WTC11 (cell line): ENCODE results near the gene SMIM29.

Source experiments
- ATF3 ChIP-seq: sonication (generic); formaldehyde crosslinking; conservative IDR thresholded peaks from 2 replicates; pipeline ENCODE4 v1.8.1; 2022; ENCODE audit warnings: mild to moderate bottlenecking, missing genetic modification reagents
- CTCF ChIP-seq: fragments of 200-600 bp; IDR thresholded peaks from 2 replicates; pipeline ENCODE4 v1.8.0; 2022; ENCODE audit warnings: antibody characterized with exemption
- E2F5 ChIP-seq: sonication (generic); formaldehyde crosslinking; IDR thresholded peaks from 2 replicates; pipeline ENCODE4 v1.8.1; 2022; ENCODE audit warnings: mild to moderate bottlenecking, moderate library complexity, missing genetic modification reagents
- ETV6 ChIP-seq: sonication (generic); formaldehyde crosslinking; IDR thresholded peaks from 2 replicates; pipeline ENCODE4 v1.8.1; 2022; ENCODE audit warnings: mild to moderate bottlenecking, missing genetic modification reagents
- FOXJ3 ChIP-seq: sonication (generic); formaldehyde crosslinking; IDR thresholded peaks from 2 replicates; pipeline ENCODE4 v1.9.0; 2021; ENCODE audit warnings: missing genetic modification reagents, mild to moderate bottlenecking, borderline replicate concordance
- JUN ChIP-seq: sonication (generic); formaldehyde crosslinking; IDR thresholded peaks from 2 replicates; pipeline ENCODE4 v1.8.0; 2023; ENCODE audit warnings: mild to moderate bottlenecking, missing genetic modification reagents
- MAX ChIP-seq: sonication (generic); formaldehyde crosslinking; IDR thresholded peaks from 2 replicates; pipeline ENCODE4 v1.8.0; 2022; ENCODE audit warnings: mild to moderate bottlenecking, missing genetic modification reagents
- NR2C2 ChIP-seq: sonication (generic); formaldehyde crosslinking; IDR thresholded peaks from 2 replicates; pipeline ENCODE4 v1.8.0; 2022; ENCODE audit warnings: mild to moderate bottlenecking, missing genetic modification reagents
- NR3C1 ChIP-seq: sonication (generic); formaldehyde crosslinking; conservative IDR thresholded peaks from 2 replicates; pipeline ENCODE4 v1.8.1; 2023; ENCODE audit warnings: low read depth, mild to moderate bottlenecking, missing genetic modification reagents
- OVOL2 ChIP-seq: fragments of 250-450 bp; sonication (Bioruptor Pico); IDR thresholded peaks from 2 replicates; pipeline ENCODE4 v1.9.0; 2021; ENCODE audit warnings: mild to moderate bottlenecking, borderline replicate concordance
- USF2 ChIP-seq: sonication (generic); formaldehyde crosslinking; IDR thresholded peaks from 2 replicates; pipeline ENCODE4 v1.8.1; 2023; ENCODE audit warnings: mild to moderate bottlenecking, missing genetic modification reagents, moderate library complexity
- ZNF232 ChIP-seq: sonication (generic); formaldehyde crosslinking; IDR thresholded peaks from 2 replicates; pipeline ENCODE4 v1.8.0; 2022; ENCODE audit warnings: mild to moderate bottlenecking, missing genetic modification reagents
- TF ChIP-seq, protein P1 (sequence below): sonication (generic); formaldehyde crosslinking; IDR thresholded peaks from 2 replicates; pipeline ENCODE4 v1.8.1; 2023; ENCODE audit warnings: mild to moderate bottlenecking, missing genetic modification reagents

DNA sequence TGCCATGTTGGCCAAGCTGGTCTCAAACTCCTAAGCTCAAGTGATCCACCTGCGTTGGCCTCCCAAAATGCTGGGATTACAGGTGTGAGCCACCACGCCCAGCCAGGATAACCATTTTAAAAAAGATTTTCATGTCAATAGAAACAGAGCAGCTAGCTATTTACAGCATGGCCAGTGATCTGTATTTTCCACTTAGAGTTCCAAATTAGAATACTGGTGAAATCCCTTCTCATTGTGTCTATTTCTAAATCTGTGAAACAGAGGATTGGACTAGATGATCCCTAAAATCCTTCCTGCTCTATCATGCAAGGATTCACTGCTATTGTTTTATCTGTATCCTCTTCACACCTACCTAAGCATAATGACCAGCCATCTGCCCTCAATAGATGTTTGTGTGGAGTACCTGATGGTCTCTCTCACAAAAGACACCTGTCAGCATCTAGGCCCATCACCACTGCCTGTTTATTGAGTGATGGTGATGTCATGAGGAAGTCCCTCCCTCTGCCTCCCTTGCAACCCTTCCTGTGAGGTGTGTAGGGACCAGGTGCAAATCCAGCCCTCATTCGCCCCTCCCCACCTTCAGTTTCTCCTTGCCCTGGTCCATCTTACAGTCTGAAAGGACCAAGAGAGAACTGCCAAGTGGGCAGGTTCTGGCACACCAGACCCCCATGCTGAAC lies 26.5 kb upstream of the SMIM29 start:
- TF ChIP-seq CTCF (no peak), FOXJ3 (CRISPR knock-in tag) (no peak), MAX (CRISPR knock-in tag) (no peak), ETV6 (CRISPR knock-in tag) (no peak), NR2C2 (CRISPR knock-in tag) (no peak), USF2 (CRISPR knock-in tag) (no peak), E2F5 (CRISPR knock-in tag) (no peak), OVOL2 (CRISPR knock-in tag) (no peak), ATF3 (CRISPR knock-in tag) (no peak), NR3C1 (CRISPR knock-in tag) (no peak), JUN (CRISPR knock-in tag) (no peak), ZNF232 (CRISPR knock-in tag) (no peak)
- TF ChIP-seq, protein P1, sequence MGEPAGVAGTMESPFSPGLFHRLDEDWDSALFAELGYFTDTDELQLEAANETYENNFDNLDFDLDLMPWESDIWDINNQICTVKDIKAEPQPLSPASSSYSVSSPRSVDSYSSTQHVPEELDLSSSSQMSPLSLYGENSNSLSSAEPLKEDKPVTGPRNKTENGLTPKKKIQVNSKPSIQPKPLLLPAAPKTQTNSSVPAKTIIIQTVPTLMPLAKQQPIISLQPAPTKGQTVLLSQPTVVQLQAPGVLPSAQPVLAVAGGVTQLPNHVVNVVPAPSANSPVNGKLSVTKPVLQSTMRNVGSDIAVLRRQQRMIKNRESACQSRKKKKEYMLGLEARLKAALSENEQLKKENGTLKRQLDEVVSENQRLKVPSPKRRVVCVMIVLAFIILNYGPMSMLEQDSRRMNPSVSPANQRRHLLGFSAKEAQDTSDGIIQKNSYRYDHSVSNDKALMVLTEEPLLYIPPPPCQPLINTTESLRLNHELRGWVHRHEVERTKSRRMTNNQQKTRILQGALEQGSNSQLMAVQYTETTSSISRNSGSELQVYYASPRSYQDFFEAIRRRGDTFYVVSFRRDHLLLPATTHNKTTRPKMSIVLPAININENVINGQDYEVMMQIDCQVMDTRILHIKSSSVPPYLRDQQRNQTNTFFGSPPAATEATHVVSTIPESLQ (CRISPR knock-in tag): no peak
